ELR (cell line): ENCODE data around the gene ZNF469.
A peak's percentile ranks its signal among the peaks of the same experiment; 100 is the strongest.

Experiments used
- DNase-seq: peaks from one replicate; pipeline ENCODE4 v3.0.0-alpha.2; 2015; ENCODE audit warnings: low read depth

ZNF469 gene

GRCh38 chr16:88382491-88383400 lies at the start of gene ZNF469:
ZNF469 (plus strand) TSS chr16:88382959; CDS start chr16:88427471, 44,512 bp downstream.
- DNase-seq: peak; percentile 45

- DNase-seq: peak; percentile 33
These were observed 48.6 kb upstream of the ZNF469 start for GRCh38 chr16:88333848-88334777.

GRCh38 chr16:88334778-88335720 lies 47.7 kb upstream of the ZNF469 start:
- DNase-seq: no peak

GRCh38 chr16:88337021-88337420 lies 45.7 kb upstream of the ZNF469 start:
- peak; percentile 28 for DNase-seq

GRCh38 chr16:88337538-88337937 lies 45.2 kb upstream of the ZNF469 start:
- no peak for DNase-seq

GRCh38 chr16:88338111-88338510 lies 44.6 kb upstream of the ZNF469 start:
- no peak for DNase-seq

- DNase-seq: no peak
These were observed 43.9 kb upstream of the ZNF469 start for GRCh38 chr16:88338896-88339295.

- no peak for DNase-seq
These were observed 42.6 kb upstream of the ZNF469 start for GRCh38 chr16:88339930-88340754.

GRCh38 chr16:88340755-88341150 lies 42.0 kb upstream of the ZNF469 start:
- DNase-seq: no peak

- no peak for DNase-seq
These were observed 41.0 kb upstream of the ZNF469 start for GRCh38 chr16:88341551-88342290.

GRCh38 chr16:88342491-88342890 lies 40.3 kb upstream of the ZNF469 start:
- DNase-seq: no peak

- DNase-seq: no peak
These were observed 39.4 kb upstream of the ZNF469 start for GRCh38 chr16:88343271-88343791.

- DNase-seq: no peak
These were observed 38.2 kb upstream of the ZNF469 start for GRCh38 chr16:88344411-88345030.

- no peak for DNase-seq
These were observed 37.6 kb upstream of the ZNF469 start for GRCh38 chr16:88345031-88345720.

GRCh38 chr16:88345721-88346560 lies 36.8 kb upstream of the ZNF469 start:
- DNase-seq: no peak

- no peak for DNase-seq
These were observed 35.9 kb upstream of the ZNF469 start for GRCh38 chr16:88346680-88347505.
